ENCODE results near the gene BCO2. TPM values are rescaled to one million over a fixed set of nuclear protein-coding genes. Genes with fewer than 3 reads are reported as not detected.
"Not testable (repeated sequence)": the region's sequence is repeated elsewhere in the genome, so short reads cannot be mapped to it uniquely, and the experiment has no call there.

Gene BCO2
- total RNA-seq, 1 donor from 2014 or later: 1.7 TPM

- H3K9me3 Mint-ChIP-seq (ENCODE audit: low read depth): peaks cover 2% of the 10 kb centered on the region
Observed at GRCh38 chr11:112159098-112160065, 15.9 kb upstream of the BCO2 start.

GRCh38 chr11:112160091-112160848, 15.0 kb upstream of the BCO2 start:
- no peak overlapping the region for H3K27ac Mint-ChIP-seq (ENCODE audit: unreplicated experiment)
- no peak overlapping the region for H3K4me3 Mint-ChIP-seq (ENCODE audit: unreplicated experiment)
- TF ChIP-seq CTCF (IDR thresholded peaks at IDR 0.05): no peak
- no peaks in the 10 kb centered on the region for H3K36me3 Mint-ChIP-seq (ENCODE audit: low read depth)
- peaks cover 46% of the 10 kb centered on the region for H3K4me1 Mint-ChIP-seq (ENCODE audit: low read depth)
- H3K27me3 Mint-ChIP-seq (ENCODE audit: low read depth): no peaks in the 10 kb centered on the region
- H3K9me3 Mint-ChIP-seq (ENCODE audit: low read depth): peaks cover 2% of the 10 kb centered on the region
- no peak for DNase-seq (ENCODE audit: low spot score)

More at GRCh38 chr11:112159098-112160065, 15.9 kb upstream of the BCO2 start:
- no peak for DNase-seq (ENCODE audit: low spot score)
- Mint-ChIP-seq H3K27me3 (ENCODE audit: low read depth) (no peaks in the 10 kb centered on the region), H3K4me3 (ENCODE audit: unreplicated experiment) (no peak overlapping the region), H3K36me3 (ENCODE audit: low read depth) (no peaks in the 10 kb centered on the region), H3K4me1 (ENCODE audit: low read depth) (peaks cover 41% of the 10 kb centered on the region), H3K27ac (ENCODE audit: unreplicated experiment) (no peak overlapping the region)
- TF ChIP-seq CTCF (IDR thresholded peaks at IDR 0.05): no peak

GRCh38 chr11:112161012-112161411, 14.3 kb upstream of the BCO2 start:
- peaks cover 46% of the 10 kb centered on the region for H3K4me1 Mint-ChIP-seq (ENCODE audit: low read depth)
- peaks cover 2% of the 10 kb centered on the region for H3K9me3 Mint-ChIP-seq (ENCODE audit: low read depth)
- H3K27ac Mint-ChIP-seq (ENCODE audit: unreplicated experiment): no peak overlapping the region
- TF ChIP-seq CTCF (IDR thresholded peaks at IDR 0.05): no peak
- H3K36me3 Mint-ChIP-seq (ENCODE audit: low read depth): no peaks in the 10 kb centered on the region
- no peaks in the 10 kb centered on the region for H3K27me3 Mint-ChIP-seq (ENCODE audit: low read depth)
- no peak overlapping the region for H3K4me3 Mint-ChIP-seq (ENCODE audit: unreplicated experiment)
- DNase-seq (ENCODE audit: low spot score): no peak

GRCh38 chr11:112162200-112162599, 13.1 kb upstream of the BCO2 start:
- H3K4me1 Mint-ChIP-seq (ENCODE audit: low read depth): peaks cover 42% of the 10 kb centered on the region
- H3K27ac Mint-ChIP-seq (ENCODE audit: unreplicated experiment); H3K4me3 Mint-ChIP-seq (ENCODE audit: unreplicated experiment); DNase-seq (ENCODE audit: low spot score); H3K27me3 Mint-ChIP-seq (ENCODE audit: low read depth); H3K9me3 Mint-ChIP-seq (ENCODE audit: low read depth); H3K36me3 Mint-ChIP-seq (ENCODE audit: low read depth): not testable (repeated sequence)

GRCh38 chr11:112162761-112163546, 12.4 kb upstream of the BCO2 start:
- Mint-ChIP-seq H3K36me3 (ENCODE audit: low read depth) (no peaks in the 10 kb centered on the region), H3K27me3 (ENCODE audit: low read depth) (no peaks in the 10 kb centered on the region), H3K4me1 (ENCODE audit: low read depth) (peaks cover 36% of the 10 kb centered on the region), H3K27ac (ENCODE audit: unreplicated experiment) (peak overlapping the region; percentile 72), H3K9me3 (ENCODE audit: low read depth) (no peaks in the 10 kb centered on the region), H3K4me3 (ENCODE audit: unreplicated experiment) (peak overlapping the region; percentile 47)
- TF ChIP-seq CTCF (IDR thresholded peaks at IDR 0.05): no peak
- no peak for DNase-seq (ENCODE audit: low spot score)
